Measurements from ENCODE around the gene PNKD.

Gene PNKD

GRCh38 chr2:218315397-218315796 lies 45.1 kb downstream of the PNKD start:
- DNase-seq (ENCODE audit: low read depth, low spot score), result no peak

- no peak for DNase-seq (ENCODE audit: low read depth, low spot score)
Measured at GRCh38 chr2:218317303-218317630, 46.9 kb downstream of the PNKD start.

- no peak for DNase-seq (ENCODE audit: low read depth, low spot score)
Measured at GRCh38 chr2:218317835-218318234, 47.5 kb downstream of the PNKD start.

- DNase-seq (ENCODE audit: low read depth, low spot score), result no peak
Measured at GRCh38 chr2:218318241-218318640, 47.9 kb downstream of the PNKD start.

GRCh38 chr2:218319813-218320365 lies 49.6 kb downstream of the PNKD start:
- no peak for DNase-seq (ENCODE audit: low read depth, low spot score)

- no peak for DNase-seq (ENCODE audit: low read depth, low spot score)
Measured at GRCh38 chr2:218320704-218321336, 50.5 kb downstream of the PNKD start.

- DNase-seq (ENCODE audit: low read depth, low spot score), result peak; percentile 74
Measured at GRCh38 chr2:218322768-218323525, 52.6 kb downstream of the PNKD start.

- no peak for DNase-seq (ENCODE audit: low read depth, low spot score)
Measured at GRCh38 chr2:218323526-218324472, 53.5 kb downstream of the PNKD start.

GRCh38 chr2:218325566-218326160 lies 55.3 kb downstream of the PNKD start:
- no peak for DNase-seq (ENCODE audit: low read depth, low spot score)

GRCh38 chr2:218326315-218326714 lies 56.0 kb downstream of the PNKD start:
- no peak for DNase-seq (ENCODE audit: low read depth, low spot score)

- DNase-seq (ENCODE audit: low read depth, low spot score), result no peak
Measured at GRCh38 chr2:218327451-218328210, 57.3 kb downstream of the PNKD start.

GRCh38 chr2:218328294-218328693 lies 58.0 kb downstream of the PNKD start:
- no peak for DNase-seq (ENCODE audit: low read depth, low spot score)

GRCh38 chr2:218329027-218329825 lies 58.9 kb downstream of the PNKD start:
- no peak for DNase-seq (ENCODE audit: low read depth, low spot score)

GRCh38 chr2:218329826-218330593 lies 59.7 kb downstream of the PNKD start:
- no peak for DNase-seq (ENCODE audit: low read depth, low spot score)

GRCh38 chr2:218331745-218332144 lies 61.4 kb downstream of the PNKD start:
- DNase-seq (ENCODE audit: low read depth, low spot score), result no peak

GRCh38 chr2:218332288-218332687 lies 62.0 kb downstream of the PNKD start:
- DNase-seq (ENCODE audit: low read depth, low spot score), result no peak

- DNase-seq (ENCODE audit: low read depth, low spot score), result no peak
Measured at GRCh38 chr2:218332920-218333645, 62.8 kb downstream of the PNKD start.

- DNase-seq (ENCODE audit: low read depth, low spot score), result no peak
Measured at GRCh38 chr2:218334531-218334930, 64.2 kb downstream of the PNKD start.

GRCh38 chr2:218340656-218341055 lies 70.3 kb downstream of the PNKD start:
- DNase-seq (ENCODE audit: low read depth, low spot score), result no peak

Data from smooth muscle cell of the brain vasculature (primary cell).